Right cardiac atrium (tissue), 5 donors: ENCODE results near the gene MPDU1. TPM values are rescaled to one million over a fixed set of nuclear protein-coding genes. Genes with fewer than 3 reads are reported as not detected.

Experiments
- ATAC-seq, 2 donors: fragments of 200-7000 bp; cut with Tn5 transposase; one replicate each; pipeline versions ENCODE4 v1.8.0 to v1.9.1; 2020; ENCODE audit warnings: moderate library complexity in 2 of 2, mild to moderate bottlenecking in 1 of 2
- DNase-seq, 3 donors: peaks; one replicate each; pipeline ENCODE4 v3.0.0-alpha.2; 2020
- H3K27ac ChIP-seq: one replicate; pipeline ENCODE4 v1.5.1; 2013; ENCODE audit warnings: mild to moderate bottlenecking, low read length, control low read depth, moderate library complexity
- H3K27me3 ChIP-seq: one replicate; pipeline ENCODE4 v1.6.1; 2013; ENCODE audit not compliant: control insufficient read depth, insufficient read depth
- H3K4me1 ChIP-seq: one replicate; pipeline ENCODE4 v1.6.1; 2013; ENCODE audit warnings: low read length; ENCODE audit not compliant: control insufficient read depth, insufficient read depth
- H3K4me3 ChIP-seq: one replicate; pipeline ENCODE4 v1.5.1; 2013; ENCODE audit warnings: low read length, control low read depth
- H3K9me3 ChIP-seq: one replicate; pipeline ENCODE4 v1.6.1; 2013; ENCODE audit warnings: low read length; ENCODE audit not compliant: control insufficient read depth
- WGBS: extraction: QIAGEN DNeasy Blood & Tissue Kit; methylation state at CpG from one replicate; pipeline ENCODE4 v1.1.7; 2013; 5-methylcytosine and 5-hydroxymethylcytosine counted together
- intact Hi-C, 4 donors: fragments of 100-400 bp; cut with DNase I; formaldehyde crosslinking; loops; one replicate each; pipeline versions ENCODE4 v1.11.0 to v1.14.0; 2022 to 2023
- polyA plus RNA-seq: library from polyadenylated mRNA; stranded (reverse); fragments of 200-250 nt; gene quantifications from one replicate; pipeline ENCODE4 v1.2.3, GENCODE V29; 2013
- total RNA-seq, 4 donors: library from RNA; stranded (reverse); fragmentation: NEBNext Ultra II Directional; extraction: Animal tissue kit (Norgen Biotek cat#: 25700); gene quantifications; one replicate each; pipeline ENCODE4 v1.2.1, GENCODE V29; 2021
- donor health status: healthy with polysubstance abuse.
- donor health status: DM: no; HTN: yes; CAD: no.
- donor health status: DM: no; HTN: no; CAD: no.
- donor health status: DM: no; HTN: yes; CAD: no; lungs with severe emphysema.
- donor health status: DM: yes; HTN: yes; CAD: no.

The MPDU1 gene
- total and polyA plus RNA-seq, 5 donors = 19.3 to 43.7 (median 29.6) TPM

GRCh38 chr17:7552621-7553051 lies 31.0 kb upstream of the MPDU1 start:
- Histone ChIP-seq H3K27ac (no peak overlapping the region), H3K4me1 (peaks cover 5% of the 10 kb centered on the region), H3K27me3 (no peaks in the 10 kb centered on the region), H3K4me3 (no peak overlapping the region), H3K9me3 (no peaks in the 10 kb centered on the region)
- intact Hi-C loops = loop anchor here in 1 of 4 donors (10.0 kb wide), 1 partner anchor 198 kb away; the partner anchor contains the start of genes KCTD11 and TMEM95
- no peak for DNase-seq
- ATAC-seq = no peak
- WGBS = 77% methylated on average over 6 of the region's 6 CpGs

- intact Hi-C loops = loop anchor here in 1 of 4 donors (10.0 kb wide), 1 partner anchor 199 kb away; the partner anchor contains the start of genes KCTD11 and TMEM95
- Histone ChIP-seq H3K27ac (no peak overlapping the region), H3K4me1 (peaks cover 5% of the 10 kb centered on the region), H3K9me3 (no peaks in the 10 kb centered on the region), H3K27me3 (no peaks in the 10 kb centered on the region), H3K4me3 (no peak overlapping the region)
- ATAC-seq (no peak), DNase-seq (no peak)
- 95% methylated on average over 1 of the region's 1 CpG for WGBS
Observed at GRCh38 chr17:7553356-7553755, 30.3 kb upstream of the MPDU1 start.

- DNase-seq (no peak), ATAC-seq (no peak)
- WGBS = 69% methylated on average over 10 of the region's 10 CpGs
- Histone ChIP-seq H3K27me3 (no peaks in the 10 kb centered on the region), H3K27ac (no peak overlapping the region), H3K4me3 (no peak overlapping the region), H3K4me1 (peaks cover 8% of the 10 kb centered on the region), H3K9me3 (no peaks in the 10 kb centered on the region)
- intact Hi-C loops = loop anchor here in 2 of 4 donors (5.0 to 10.0 kb wide), 2 partner anchors 38 to 201 kb away; partner anchors contain the start of genes KCTD11 (in 1 of the 2) and TMEM95 (in 1 of the 2)
Observed at GRCh38 chr17:7555320-7555948, 28.2 kb upstream of the MPDU1 start.

GRCh38 chr17:7556627-7557026 lies 27.0 kb upstream of the MPDU1 start:
- intact Hi-C loops = loop anchor here in 2 of 4 donors (5.0 to 10.0 kb wide), 2 partner anchors 39 to 202 kb away; partner anchors contain the start of genes KCTD11 (in 1 of the 2) and TMEM95 (in 1 of the 2)
- no peak for ATAC-seq
- H3K27ac ChIP-seq = no peak overlapping the region
- no peaks in the 10 kb centered on the region for H3K27me3 ChIP-seq
- H3K4me1 ChIP-seq = peaks cover 8% of the 10 kb centered on the region
- DNase-seq = no peak
- no peaks in the 10 kb centered on the region for H3K9me3 ChIP-seq
- no peak overlapping the region for H3K4me3 ChIP-seq
- WGBS = 79% methylated on average over 12 of the region's 12 CpGs

- H3K27ac ChIP-seq = peak overlapping the region; percentile 90
- H3K4me3 ChIP-seq = no peak overlapping the region
- intact Hi-C loops = loop anchor here in 2 of 4 donors (5.0 to 10.0 kb wide), 2 partner anchors 40 to 202 kb away; partner anchors contain the start of genes KCTD11 (in 1 of the 2) and TMEM95 (in 1 of the 2)
- H3K4me1 ChIP-seq = peaks cover 8% of the 10 kb centered on the region
- WGBS = 52% methylated on average over 19 of the region's 19 CpGs
- DNase-seq (peak in 2 of 3 donors; percentile 64 to 72), ATAC-seq (no peak)
- H3K9me3 ChIP-seq = no peaks in the 10 kb centered on the region
- H3K27me3 ChIP-seq = no peaks in the 10 kb centered on the region
Observed at GRCh38 chr17:7557147-7557764, 26.4 kb upstream of the MPDU1 start.

GRCh38 chr17:7557775-7558543 lies 25.7 kb upstream of the MPDU1 start:
- DNase-seq (peak; percentile 86 to 96 (median 95)), ATAC-seq (peak; percentile 75 to 79)
- H3K27ac ChIP-seq = peak overlapping the region; percentile 90
- no peaks in the 10 kb centered on the region for H3K9me3 ChIP-seq
- intact Hi-C loops = loop anchor here in 2 of 4 donors (5.0 to 10.0 kb wide), 2 partner anchors 41 to 203 kb away; partner anchors contain the start of genes KCTD11 (in 1 of the 2) and TMEM95 (in 1 of the 2)
- no peak overlapping the region for H3K4me3 ChIP-seq
- H3K4me1 ChIP-seq = peaks cover 8% of the 10 kb centered on the region
- 6% methylated on average over 21 of the region's 21 CpGs for WGBS
- H3K27me3 ChIP-seq = no peaks in the 10 kb centered on the region

- ATAC-seq (peak; percentile 31 to 42), DNase-seq (peak; percentile 64 to 88 (median 87))
- Histone ChIP-seq H3K4me3 (peak within 1 kb of the TSS; percentile 27), H3K27ac (peak within 1 kb of the TSS; percentile 90), H3K27me3 (no peaks in the 10 kb centered on the region), H3K4me1 (peaks cover 8% of the 10 kb centered on the region), H3K9me3 (no peaks in the 10 kb centered on the region)
- WGBS = 34% methylated on average over 16 of the region's 16 CpGs
- intact Hi-C loops = loop anchor here in 2 of 4 donors (5.0 to 10.0 kb wide), 2 partner anchors 41 to 204 kb away; partner anchors contain the start of genes KCTD11 (in 1 of the 2) and TMEM95 (in 1 of the 2)
Observed at GRCh38 chr17:7558544-7559319, 24.9 kb upstream of the MPDU1 start, which contains the start of gene TNFSF13. TSS of gene TNFSF13 (plus strand) at chr17:7558750. CDS start at chr17:7559040, 290 bp downstream.

- DNase-seq = peak in 1 of 3 donors; percentile 68
- H3K4me1 ChIP-seq = peaks cover 8% of the 10 kb centered on the region
- H3K27me3 ChIP-seq = no peaks in the 10 kb centered on the region
- peak overlapping the region; percentile 90 for H3K27ac ChIP-seq
- peak overlapping the region; percentile 27 for H3K4me3 ChIP-seq
- WGBS = 71% methylated on average over 18 of the region's 18 CpGs
- intact Hi-C loops = loop anchor here (2.0 to 10.0 kb wide), 5 partner anchors 42 to 205 kb away; partner anchors contain the start of genes FGF11 (in 1 of the 4), KCTD11 (in 1 of the 4), TMEM102 (in 1 of the 4) and TMEM95 (in 1 of the 4)
- no peaks in the 10 kb centered on the region for H3K9me3 ChIP-seq
- ATAC-seq = no peak
Observed at GRCh38 chr17:7559320-7560171, 24.1 kb upstream of the MPDU1 start.
